Panc1 (cell line): ENCODE measurements around the gene PPM1H.

ENCODE experiments used
- POLR2AphosphoS5 ChIP-seq: IDR thresholded peaks from 2 replicates; pipeline ENCODE4 v1.6.1; 2012; ENCODE audit warnings: mild to moderate bottlenecking, low read depth, low read length, moderate library complexity
- REST ChIP-seq, 2 experiments: IDR thresholded peaks; 2 replicates each; pipeline ENCODE4 v1.6.1; 2011 to 2012; ENCODE audit warnings: low read depth in 2 of 2, control low read depth in 1 of 2, low read length in 1 of 2, mild to moderate bottlenecking in 1 of 2, moderate library complexity in 1 of 2; ENCODE audit not compliant: insufficient read depth in 1 of 2
- SIN3A ChIP-seq: IDR thresholded peaks from 2 replicates; pipeline ENCODE4 v1.6.1; 2012; ENCODE audit warnings: low read depth, mild to moderate bottlenecking, low read length, moderate library complexity, borderline replicate concordance; ENCODE audit not compliant: insufficient read depth
- TCF7L2 ChIP-seq: IDR thresholded peaks from 2 replicates; pipeline ENCODE4 v1.6.1; 2011; ENCODE audit warnings: mild to moderate bottlenecking, low read depth, low read length, inconsistent platforms
- TF ChIP-seq, protein P1 (sequence below): fragments of 450-650 bp; IDR thresholded peaks from 2 replicates; pipeline ENCODE4 v1.5.1; 2017; ENCODE audit warnings: mild to moderate bottlenecking

GRCh38 chr12:62649412-62650138 is 285.4 kb downstream of the PPM1H start:
- TF ChIP-seq, protein P1, sequence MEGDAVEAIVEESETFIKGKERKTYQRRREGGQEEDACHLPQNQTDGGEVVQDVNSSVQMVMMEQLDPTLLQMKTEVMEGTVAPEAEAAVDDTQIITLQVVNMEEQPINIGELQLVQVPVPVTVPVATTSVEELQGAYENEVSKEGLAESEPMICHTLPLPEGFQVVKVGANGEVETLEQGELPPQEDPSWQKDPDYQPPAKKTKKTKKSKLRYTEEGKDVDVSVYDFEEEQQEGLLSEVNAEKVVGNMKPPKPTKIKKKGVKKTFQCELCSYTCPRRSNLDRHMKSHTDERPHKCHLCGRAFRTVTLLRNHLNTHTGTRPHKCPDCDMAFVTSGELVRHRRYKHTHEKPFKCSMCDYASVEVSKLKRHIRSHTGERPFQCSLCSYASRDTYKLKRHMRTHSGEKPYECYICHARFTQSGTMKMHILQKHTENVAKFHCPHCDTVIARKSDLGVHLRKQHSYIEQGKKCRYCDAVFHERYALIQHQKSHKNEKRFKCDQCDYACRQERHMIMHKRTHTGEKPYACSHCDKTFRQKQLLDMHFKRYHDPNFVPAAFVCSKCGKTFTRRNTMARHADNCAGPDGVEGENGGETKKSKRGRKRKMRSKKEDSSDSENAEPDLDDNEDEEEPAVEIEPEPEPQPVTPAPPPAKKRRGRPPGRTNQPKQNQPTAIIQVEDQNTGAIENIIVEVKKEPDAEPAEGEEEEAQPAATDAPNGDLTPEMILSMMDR, result no peak
- no peak for TF ChIP-seq POLR2AphosphoS5
- no peak for TF ChIP-seq SIN3A
- no peak for TF ChIP-seq REST (IDR thresholded peaks at IDR 0.05; ENCODE audit: insufficient read depth in 1 of 2, low read depth in 2 of 2, low read length in 1 of 2)
- no peak for TF ChIP-seq TCF7L2
